Measurements from ENCODE around the gene MRPL10.

The MRPL10 gene

DNA sequence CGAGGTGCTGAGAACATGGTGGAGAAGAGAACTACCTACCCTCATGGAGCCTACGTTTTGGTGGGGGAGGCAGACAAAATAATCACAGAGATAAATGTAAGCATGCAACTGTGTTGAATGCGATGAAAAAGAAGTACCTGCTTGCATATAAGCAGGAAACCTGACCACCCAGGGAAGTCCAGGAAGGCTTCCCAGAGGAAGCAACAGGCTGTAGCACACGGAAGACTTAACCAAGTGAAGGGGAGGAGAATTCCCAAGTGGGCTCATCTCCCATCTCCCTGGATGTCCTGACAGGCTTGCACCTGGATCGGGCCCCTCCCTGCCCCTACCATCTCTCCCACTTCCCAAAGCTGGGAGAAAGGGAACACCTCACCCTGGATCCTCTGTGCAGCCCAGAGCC, 7.7 kb upstream of the MRPL10 start:
- ATAC-seq (ENCODE audit: low read depth) = no peak
- H3K4me3 Mint-ChIP-seq = no peak overlapping the region
- H3K9me3 Mint-ChIP-seq = no peaks in the 10 kb centered on the region
- peaks cover 7% of the 10 kb centered on the region for H3K4me1 Mint-ChIP-seq
- no peak for DNase-seq (ENCODE audit: low spot score in 2 of 2)
- H3K27ac Mint-ChIP-seq = no peak overlapping the region
- H3K27me3 Mint-ChIP-seq = peaks cover under 1% of the 10 kb centered on the region
- H3K36me3 Mint-ChIP-seq = peaks cover 2% of the 10 kb centered on the region

DNA sequence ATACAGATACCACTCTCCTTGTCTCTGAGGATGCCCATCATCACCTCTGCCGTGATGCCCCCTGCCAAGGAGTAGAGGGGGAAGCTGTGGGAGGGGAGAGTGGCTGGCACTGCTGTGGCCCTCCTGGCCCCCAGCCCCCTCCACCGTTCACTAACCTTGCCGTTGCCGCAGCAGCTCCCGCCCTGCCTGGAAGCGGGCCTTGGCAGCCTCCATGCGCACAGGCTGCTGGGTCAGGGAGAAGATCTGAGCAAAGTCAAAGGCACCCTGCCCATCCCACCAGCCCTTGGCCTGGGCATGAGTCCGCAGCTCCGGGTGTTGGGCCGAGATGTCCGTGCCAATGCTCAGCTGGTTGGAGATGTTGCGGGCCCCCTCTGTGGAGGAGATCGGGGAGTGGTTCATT, 7.3 kb upstream of the MRPL10 start:
- Mint-ChIP-seq H3K4me1 (peaks cover 7% of the 10 kb centered on the region), H3K36me3 (peaks cover 2% of the 10 kb centered on the region)

DNA sequence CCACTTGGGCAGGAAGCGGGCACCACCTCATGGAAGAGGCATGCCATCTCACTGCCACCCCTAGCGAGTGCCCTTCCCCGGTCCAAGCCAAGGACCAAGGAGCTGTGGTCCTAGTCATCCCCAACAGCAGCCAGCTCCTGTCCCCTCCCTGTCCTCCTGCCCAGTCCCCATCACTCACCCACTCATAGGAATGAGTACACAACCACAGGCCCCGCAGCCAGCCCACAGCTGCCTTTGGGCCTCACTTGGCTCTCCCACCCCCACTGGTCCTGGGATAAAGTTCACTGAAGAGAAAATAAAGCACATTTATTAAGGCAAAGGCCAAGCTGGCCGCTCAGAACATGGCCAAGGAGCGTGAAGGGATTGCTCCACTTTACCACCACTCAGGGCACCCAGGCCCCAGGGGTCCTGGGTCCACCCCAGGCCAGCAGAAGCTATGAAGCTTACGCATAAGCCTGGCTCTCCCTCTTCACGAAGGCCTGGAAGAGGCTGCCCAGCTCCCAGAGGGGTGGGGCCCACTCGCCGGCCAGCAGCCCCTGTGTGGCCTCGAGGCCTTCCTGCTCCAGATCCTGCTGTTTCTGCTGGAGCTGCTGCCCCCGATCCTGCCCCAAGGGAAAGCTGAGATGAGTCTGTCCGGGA, 6.2 kb upstream of the MRPL10 start:
- no peak overlapping the region for H3K27ac Mint-ChIP-seq
- DNase-seq (ENCODE audit: low spot score in 2 of 2) (no peak), ATAC-seq (ENCODE audit: low read depth) (no peak)
- no peaks in the 10 kb centered on the region for H3K9me3 Mint-ChIP-seq
- H3K4me3 Mint-ChIP-seq = no peak overlapping the region
- H3K4me1 Mint-ChIP-seq = peaks cover 5% of the 10 kb centered on the region
- no peaks in the 10 kb centered on the region for H3K27me3 Mint-ChIP-seq
- peaks cover 2% of the 10 kb centered on the region for H3K36me3 Mint-ChIP-seq

More for the DNA sequence above, 7.3 kb upstream of the MRPL10 start:
- ATAC-seq (ENCODE audit: low read depth) (no peak), DNase-seq (ENCODE audit: low spot score in 2 of 2) (no peak)
- no peaks in the 10 kb centered on the region for H3K9me3 Mint-ChIP-seq
- no peaks in the 10 kb centered on the region for H3K27me3 Mint-ChIP-seq
- no peak overlapping the region for H3K27ac Mint-ChIP-seq
- H3K4me3 Mint-ChIP-seq = no peak overlapping the region

DNA sequence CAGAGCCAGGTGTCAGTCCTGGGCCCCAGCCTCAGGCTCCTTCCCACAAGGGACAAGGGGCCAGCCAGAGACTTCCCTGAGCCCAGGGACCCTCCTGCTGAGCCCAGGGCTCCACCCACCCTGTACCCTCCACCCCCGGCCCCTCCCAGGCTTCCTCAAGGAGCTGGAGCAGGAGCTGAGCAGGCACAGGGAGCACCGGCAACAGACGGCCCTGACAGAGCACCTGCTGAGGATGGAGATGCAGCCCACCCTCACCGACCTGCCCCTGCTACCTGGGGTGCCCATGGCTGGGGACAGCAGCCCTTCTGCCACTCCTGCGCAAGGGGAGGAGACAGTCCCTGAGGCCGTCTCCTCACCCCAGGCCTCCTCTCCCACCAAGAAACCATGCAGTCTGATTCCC, 5.3 kb upstream of the MRPL10 start:
- H3K4me1 Mint-ChIP-seq = peaks cover 11% of the 10 kb centered on the region
- H3K4me3 Mint-ChIP-seq = no peak overlapping the region
- ATAC-seq (ENCODE audit: low read depth) = no peak
- H3K9me3 Mint-ChIP-seq = no peaks in the 10 kb centered on the region
- H3K27me3 Mint-ChIP-seq = no peaks in the 10 kb centered on the region
- no peak overlapping the region for H3K27ac Mint-ChIP-seq
- H3K36me3 Mint-ChIP-seq = peaks cover 2% of the 10 kb centered on the region
- DNase-seq (ENCODE audit: low spot score in 2 of 2) = no peak

DNA sequence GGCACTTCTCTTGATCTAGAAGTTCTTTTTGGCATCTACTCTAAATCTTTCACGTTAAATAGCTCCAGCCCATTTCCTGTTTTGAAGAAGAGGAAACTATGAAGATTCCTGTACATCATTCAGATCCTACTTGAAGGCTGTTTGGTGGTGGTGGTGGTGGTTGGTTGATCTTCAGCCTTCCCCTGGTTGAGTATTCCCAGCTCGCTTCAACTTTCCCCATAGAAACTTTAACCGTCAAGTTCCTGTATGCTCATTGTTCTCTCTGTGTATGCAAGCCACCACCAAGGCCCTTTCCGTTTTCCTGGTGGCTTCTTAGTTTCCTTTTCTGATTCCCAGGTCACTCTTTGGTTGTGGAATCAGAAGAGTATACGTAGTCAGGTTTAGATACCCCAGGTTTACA, 3.4 kb upstream of the MRPL10 start:
- no peak overlapping the region for H3K4me3 Mint-ChIP-seq
- H3K27me3 Mint-ChIP-seq = no peaks in the 10 kb centered on the region
- H3K9me3 Mint-ChIP-seq = no peaks in the 10 kb centered on the region

DNA sequence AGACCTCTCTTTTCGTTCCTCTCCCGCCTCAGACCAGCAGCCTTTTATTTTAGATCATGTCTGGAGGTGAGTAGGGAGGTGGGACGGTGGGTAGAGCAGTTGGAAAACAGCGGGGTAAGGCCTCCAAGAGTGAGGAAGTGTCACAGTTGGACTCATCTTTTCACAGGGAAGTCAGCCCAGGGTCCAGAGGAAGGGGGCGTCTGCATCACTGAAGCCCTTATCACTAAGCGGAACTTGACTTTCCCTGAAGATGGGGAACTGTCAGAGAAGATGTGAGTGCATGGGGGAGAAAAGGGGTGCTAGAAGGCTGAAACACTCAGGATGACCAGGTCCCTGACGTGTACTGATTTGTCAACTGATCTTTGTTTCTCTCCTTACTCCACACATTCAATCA, 590 bp upstream of the MRPL10 start:
- Mint-ChIP-seq H3K27me3 (no peaks in the 10 kb centered on the region), H3K36me3 (peaks cover 4% of the 10 kb centered on the region), H3K27ac (peak overlapping the region; percentile 94), H3K4me1 (peaks cover 14% of the 10 kb centered on the region), H3K9me3 (no peaks in the 10 kb centered on the region), H3K4me3 (peak overlapping the region; percentile 97)
- DNase-seq (ENCODE audit: low spot score in 2 of 2) (no peak), ATAC-seq (ENCODE audit: low read depth) (no peak)

More for the DNA sequence above, 3.4 kb upstream of the MRPL10 start:
- Mint-ChIP-seq H3K36me3 (peaks cover 2% of the 10 kb centered on the region), H3K27ac (no peak overlapping the region), H3K4me1 (peaks cover 12% of the 10 kb centered on the region)
- ATAC-seq (ENCODE audit: low read depth) = no peak
- DNase-seq (ENCODE audit: low spot score in 2 of 2) = no peak

DNA sequence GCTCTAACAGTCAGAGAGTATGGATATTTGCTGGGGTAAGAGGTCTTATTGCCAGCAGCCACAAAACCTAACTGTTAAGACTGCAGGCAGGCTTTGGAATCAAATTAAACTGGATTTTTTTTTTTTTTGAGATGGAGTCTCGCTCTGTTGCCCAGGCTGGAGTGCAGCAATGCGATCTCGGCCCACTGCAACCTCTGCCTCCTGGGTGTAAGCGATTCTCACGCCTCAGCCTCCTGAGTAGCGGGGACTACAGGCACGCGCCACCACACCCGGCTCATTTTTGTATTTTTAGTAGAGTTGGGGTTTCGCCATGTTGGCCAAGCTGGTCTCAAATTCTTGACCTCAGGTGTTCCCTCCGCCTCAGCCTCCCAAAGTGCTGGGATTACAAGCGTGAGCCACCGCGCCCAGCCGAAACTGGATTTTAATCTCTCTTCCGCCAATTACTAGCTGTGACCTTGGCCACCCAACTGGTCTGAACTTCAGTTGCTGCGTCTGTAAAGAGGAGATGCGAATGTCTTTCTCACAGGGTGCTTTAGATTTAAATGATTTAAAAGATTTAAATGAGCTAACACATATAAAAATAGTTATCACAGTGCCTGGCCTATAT, 842 bp downstream of the MRPL10 start:
- Mint-ChIP-seq H3K4me3 (peak overlapping the region; percentile 97), H3K27me3 (no peaks in the 10 kb centered on the region), H3K4me1 (peaks cover 14% of the 10 kb centered on the region), H3K9me3 (no peaks in the 10 kb centered on the region), H3K27ac (peak overlapping the region; percentile 94), H3K36me3 (peaks cover 11% of the 10 kb centered on the region)
- DNase-seq (ENCODE audit: low spot score in 2 of 2) = no peak
- no peak for ATAC-seq (ENCODE audit: low read depth)

DNA sequence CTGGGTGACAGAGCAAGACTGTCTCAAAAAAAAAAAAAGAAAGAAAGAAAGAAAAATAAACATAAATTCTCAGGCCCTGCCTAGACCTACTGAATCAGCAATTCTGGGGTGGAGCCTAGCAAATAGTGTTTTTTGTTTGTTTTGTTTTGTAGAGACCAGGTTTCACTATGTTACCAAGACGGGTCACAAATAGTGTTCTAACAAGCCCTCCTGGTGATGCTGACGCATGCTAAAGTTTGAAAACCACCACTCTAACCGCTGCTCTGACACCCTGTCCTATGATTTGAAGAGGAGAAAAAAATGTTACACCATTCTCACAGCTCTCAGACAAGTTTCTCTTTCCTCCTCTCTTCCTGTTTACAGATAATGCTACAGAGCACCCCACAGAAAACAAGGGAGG, 1.5 kb downstream of the MRPL10 start:
- no peaks in the 10 kb centered on the region for H3K9me3 Mint-ChIP-seq
- DNase-seq (ENCODE audit: low spot score in 2 of 2) = no peak

DNA sequence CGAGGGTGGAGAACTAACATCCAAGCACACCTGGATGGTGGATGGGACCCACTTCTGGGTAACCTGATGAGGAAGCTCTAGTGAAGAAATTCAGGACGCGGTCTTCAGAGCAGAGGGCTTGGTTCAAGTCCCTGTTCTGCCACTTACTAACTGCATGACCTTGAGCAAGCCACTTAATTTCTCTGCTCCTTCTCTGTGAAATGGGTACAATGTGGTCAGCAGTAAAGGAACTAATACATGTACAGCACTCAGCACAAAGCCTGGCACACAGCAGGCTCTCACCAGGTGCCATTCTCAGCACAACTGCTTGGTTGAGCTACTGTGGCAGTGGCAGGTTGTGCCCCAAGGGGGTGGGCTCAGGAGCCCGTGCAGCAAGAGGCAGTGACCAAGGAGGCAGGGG, 7.8 kb downstream of the MRPL10 start:
- no peaks in the 10 kb centered on the region for H3K27me3 Mint-ChIP-seq
- H3K27ac Mint-ChIP-seq = no peak overlapping the region
- ATAC-seq (ENCODE audit: low read depth) (no peak), DNase-seq (ENCODE audit: low spot score in 2 of 2) (no peak)
- H3K4me3 Mint-ChIP-seq = no peak overlapping the region
- peaks cover 24% of the 10 kb centered on the region for H3K4me1 Mint-ChIP-seq
- H3K36me3 Mint-ChIP-seq = peaks cover 18% of the 10 kb centered on the region
- no peaks in the 10 kb centered on the region for H3K9me3 Mint-ChIP-seq

More for the DNA sequence above, 1.5 kb downstream of the MRPL10 start:
- Mint-ChIP-seq H3K36me3 (peaks cover 14% of the 10 kb centered on the region), H3K27me3 (no peaks in the 10 kb centered on the region), H3K27ac (no peak overlapping the region), H3K4me3 (peak overlapping the region; percentile 11), H3K4me1 (peaks cover 17% of the 10 kb centered on the region)
- ATAC-seq (ENCODE audit: low read depth) = no peak

DNA sequence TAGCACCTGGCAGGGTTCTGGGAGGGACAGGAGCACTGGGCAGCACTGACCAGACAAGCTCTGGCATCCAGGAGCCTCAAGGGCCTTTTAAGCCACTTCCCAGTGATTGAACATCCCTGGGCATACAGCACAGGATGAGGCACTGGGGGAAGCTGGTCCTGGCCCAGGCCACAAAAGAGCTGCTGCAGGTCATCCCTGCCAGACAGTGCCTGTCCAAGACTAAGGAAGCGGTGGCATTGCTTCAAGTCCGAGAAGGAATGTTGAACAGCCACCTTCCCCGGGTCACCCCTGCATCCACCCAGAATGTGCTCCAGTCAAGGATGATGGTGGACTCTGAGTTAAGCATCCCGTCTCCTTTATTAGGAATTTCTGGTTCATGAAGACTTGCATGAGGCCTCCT, 8.6 kb downstream of the MRPL10 start:
- Mint-ChIP-seq H3K27ac (no peak overlapping the region), H3K27me3 (no peaks in the 10 kb centered on the region), H3K4me3 (no peak overlapping the region), H3K9me3 (no peaks in the 10 kb centered on the region), H3K36me3 (peaks cover 17% of the 10 kb centered on the region), H3K4me1 (peaks cover 24% of the 10 kb centered on the region)
- DNase-seq (ENCODE audit: low spot score in 2 of 2) (no peak), ATAC-seq (ENCODE audit: low read depth) (no peak)

DNA sequence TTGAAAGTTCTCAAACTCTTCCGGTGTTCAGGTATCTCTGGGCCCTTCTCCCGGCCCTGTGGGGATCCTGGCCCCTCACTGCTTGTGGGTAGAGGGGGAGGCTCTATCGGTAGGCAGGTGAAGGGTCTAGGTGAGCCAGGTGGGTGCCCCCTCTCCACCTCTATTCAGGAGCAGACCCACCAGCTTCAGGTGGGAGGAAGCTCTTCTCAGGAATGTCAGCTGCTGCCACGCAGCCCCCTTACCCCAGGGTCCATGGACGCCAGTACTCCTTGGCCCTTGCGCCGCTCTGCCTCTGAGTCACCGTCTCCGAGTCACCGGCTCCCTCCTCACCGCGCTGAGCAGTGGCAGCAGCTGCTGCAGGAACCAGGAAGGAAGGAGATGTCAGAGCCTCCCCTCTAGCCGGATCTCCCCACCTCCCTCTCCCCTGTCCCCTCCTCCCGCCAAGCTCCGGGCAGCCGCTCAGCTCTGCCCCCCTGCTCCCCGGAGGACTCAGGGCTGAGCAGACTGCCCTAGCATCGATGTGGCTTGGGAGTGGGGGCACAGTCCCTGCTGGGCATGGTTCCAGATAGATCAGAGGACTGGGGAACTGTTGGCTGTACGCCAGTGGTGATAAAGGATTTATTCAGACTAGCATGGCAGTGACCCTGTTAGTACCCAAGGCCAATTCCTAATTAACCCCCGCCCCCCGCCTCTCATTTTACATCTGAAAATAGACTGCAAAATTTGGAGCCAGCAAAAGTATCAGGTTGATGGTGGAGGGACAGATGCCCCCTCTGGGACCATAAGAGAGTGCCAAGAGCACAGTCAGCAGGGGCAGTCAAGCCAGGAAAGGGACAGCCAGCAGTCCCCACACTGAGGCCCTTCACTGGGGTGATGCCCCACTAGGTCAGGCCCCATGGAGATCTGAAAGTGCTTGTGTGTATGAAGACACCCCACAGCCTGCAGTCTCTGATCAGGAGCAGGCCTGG, 9.6 kb downstream of the MRPL10 start, which contains the start of gene OSBPL7:
Gene OSBPL7, minus strand, starts transcription at position 371 of the 968 bp plus-strand sequence. CDS start 1,516 bp downstream, outside the sequence.
- H3K9me3 Mint-ChIP-seq = no peaks in the 10 kb centered on the region
- H3K27ac Mint-ChIP-seq = peak within 1 kb of the TSS; percentile 85
- no peaks in the 10 kb centered on the region for H3K27me3 Mint-ChIP-seq
- ATAC-seq (ENCODE audit: low read depth) = peak; percentile 95
- DNase-seq (ENCODE audit: low spot score in 2 of 2) = peak; percentile 48
- peak within 1 kb of the TSS; percentile 99 for H3K4me3 Mint-ChIP-seq
- H3K36me3 Mint-ChIP-seq = peaks cover 23% of the 10 kb centered on the region
- H3K4me1 Mint-ChIP-seq = peaks cover 24% of the 10 kb centered on the region

DNA sequence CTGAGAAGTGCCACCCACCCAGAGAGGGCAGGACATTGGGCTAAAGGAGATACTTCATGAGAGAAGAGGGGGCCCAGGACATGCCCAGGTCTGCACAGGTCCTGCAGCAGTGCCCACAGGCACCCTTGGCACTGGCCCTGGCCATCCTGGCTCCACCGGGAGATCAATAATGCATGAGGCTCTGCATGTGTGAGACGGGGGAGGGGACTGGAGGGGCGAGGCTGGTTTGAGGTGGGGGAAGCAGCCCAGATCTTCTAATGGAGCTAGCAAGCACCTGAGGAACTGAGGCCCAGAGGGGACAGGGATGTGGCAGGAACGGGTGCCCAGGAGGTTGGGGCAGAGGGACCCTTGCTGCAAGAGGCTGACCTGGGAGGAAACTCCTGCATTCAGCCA, 10.3 kb downstream of the MRPL10 start:
- peak overlapping the region; percentile 85 for H3K27ac Mint-ChIP-seq
- no peaks in the 10 kb centered on the region for H3K9me3 Mint-ChIP-seq
- peaks cover 24% of the 10 kb centered on the region for H3K4me1 Mint-ChIP-seq
- H3K27me3 Mint-ChIP-seq = no peaks in the 10 kb centered on the region
- peak overlapping the region; percentile 99 for H3K4me3 Mint-ChIP-seq
- peaks cover 17% of the 10 kb centered on the region for H3K36me3 Mint-ChIP-seq
- ATAC-seq (ENCODE audit: low read depth) (no peak), DNase-seq (ENCODE audit: low spot score in 2 of 2) (no peak)

DNA sequence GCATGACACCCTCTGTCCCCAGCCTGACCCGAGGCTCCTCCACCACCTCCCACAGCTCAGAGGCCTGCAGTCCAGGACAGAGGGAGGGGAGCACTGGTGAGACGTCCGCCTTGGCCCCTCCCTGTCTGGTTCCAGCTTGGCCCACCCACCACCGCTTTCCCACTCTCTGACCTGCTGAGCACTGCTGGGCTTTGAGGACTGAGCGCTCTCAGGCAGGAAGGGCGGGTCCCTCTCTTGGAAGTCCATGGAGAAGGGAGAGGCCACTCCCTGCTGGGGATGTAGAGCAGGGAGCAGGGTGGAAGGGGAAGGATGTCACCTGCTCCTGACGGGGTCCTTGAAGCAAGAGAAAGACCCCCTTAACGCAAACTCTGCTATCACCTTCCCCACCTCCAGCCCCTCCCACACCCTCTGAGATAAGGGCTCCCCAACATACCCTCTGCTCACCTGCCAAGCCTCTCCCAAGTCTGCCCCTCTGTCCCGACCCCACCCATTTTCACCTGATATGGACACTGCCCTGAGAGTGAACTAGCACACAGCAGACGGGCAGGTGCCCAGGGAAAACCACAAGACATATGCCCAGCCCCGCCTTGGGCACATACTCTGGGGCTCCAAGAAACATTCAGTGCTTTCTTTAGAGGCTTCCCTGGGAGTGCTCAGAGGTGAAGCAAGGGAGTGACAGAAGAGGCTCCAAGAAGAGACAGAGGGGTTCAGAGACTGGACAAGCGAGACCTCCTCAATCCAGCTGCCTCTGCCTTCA, 11.1 kb downstream of the MRPL10 start:
- Mint-ChIP-seq H3K27ac (peak overlapping the region; percentile 85), H3K4me1 (peaks cover 21% of the 10 kb centered on the region), H3K27me3 (no peaks in the 10 kb centered on the region), H3K9me3 (no peaks in the 10 kb centered on the region), H3K4me3 (peak overlapping the region; percentile 99), H3K36me3 (peaks cover 15% of the 10 kb centered on the region)
- DNase-seq (ENCODE audit: low spot score in 2 of 2) (no peak), ATAC-seq (ENCODE audit: low read depth) (no peak)
